Smooth muscle cell (in vitro differentiated cells): ENCODE results near the gene CD3G. TPM values are rescaled to one million over a fixed set of nuclear protein-coding genes. Genes with fewer than 3 reads are reported as not detected.
A peak's percentile ranks its signal among the peaks of the same experiment; 100 is the strongest.
"Not testable (repeated sequence)": the region's sequence is repeated elsewhere in the genome, so short reads cannot be mapped to it uniquely, and the experiment has no call there.

Source experiments
- DNase-seq: peaks from one replicate; lab custom pipeline; 2025; ENCODE audit not compliant: unreplicated experiment; lab: John Stamatoyannopoulos, UW
- H2AFZ ChIP-seq: fragments of 200-600 bp; sonication (generic); 2 replicates; pipeline ENCODE4 v1.6.0; 2016; ENCODE audit warnings: antibody characterized with exemption, low read depth, mild to moderate bottlenecking
- H3F3A ChIP-seq: fragments of 200-600 bp; sonication (generic); 2 replicates; pipeline ENCODE4 v1.6.0; 2017; ENCODE audit warnings: antibody characterized with exemption, low read depth
- H3K27ac ChIP-seq: fragments of 200-600 bp; sonication (generic); 2 replicates; pipeline ENCODE4 v1.5.1; 2016; ENCODE audit warnings: low read depth, mild to moderate bottlenecking
- H3K27me3 ChIP-seq: fragments of 200-600 bp; sonication (generic); 2 replicates; pipeline ENCODE4 v1.6.1; 2016; ENCODE audit warnings: low read depth, mild to moderate bottlenecking
- H3K36me3 ChIP-seq: fragments of 200-600 bp; sonication (generic); 2 replicates; pipeline ENCODE4 v1.5.1; 2016; ENCODE audit warnings: low read depth
- H3K4me1 ChIP-seq: fragments of 200-600 bp; sonication (generic); 2 replicates; pipeline ENCODE4 v1.5.1; 2016; ENCODE audit warnings: low read depth
- H3K4me2 ChIP-seq: fragments of 200-600 bp; sonication (generic); 2 replicates; pipeline ENCODE4 v1.6.0; 2016; ENCODE audit warnings: mild to moderate bottlenecking
- H3K4me3 ChIP-seq: fragments of 200-600 bp; sonication (generic); 2 replicates; pipeline ENCODE4 v1.5.1; 2016; ENCODE audit warnings: mild to moderate bottlenecking
- H3K79me2 ChIP-seq: fragments of 200-600 bp; sonication (generic); 2 replicates; pipeline ENCODE4 v1.6.0; 2016; ENCODE audit warnings: low read depth, mild to moderate bottlenecking
- H3K9ac ChIP-seq: fragments of 200-600 bp; sonication (generic); 2 replicates; pipeline ENCODE4 v1.6.0; 2016; ENCODE audit warnings: low read depth
- H3K9me3 ChIP-seq: fragments of 200-600 bp; sonication (generic); replicated peaks from 2 replicates; pipeline ENCODE4 v1.5.1; 2016; ENCODE audit warnings: low read depth
- H4K20me1 ChIP-seq: fragments of 200-600 bp; sonication (generic); 2 replicates; pipeline ENCODE4 v1.6.0; 2016; ENCODE audit warnings: low read depth
- WGBS: methylation state at CpG from one replicate; pipeline ENCODE4 v1.1.7; 2016; ENCODE audit warnings: low lambda C conversion rate; 5-methylcytosine and 5-hydroxymethylcytosine counted together
- polyA plus RNA-seq: library from polyadenylated mRNA; unstranded; fragments of >200 nt; fragmentation: Nextera tagmentation; extraction: Ambion mirVana; gene quantifications from 2 replicates; pipeline ENCODE4 v1.2.1, GENCODE V29; 2016
- small RNA-seq: library from RNA; depleted of rRNA; stranded (forward); fragments of <200 nt; gene quantifications from one replicate; pipeline ENCODE3, GENCODE V24; 2014
- total RNA-seq: library from RNA; depleted of rRNA; stranded (reverse); fragments of >200 nt; gene quantifications from 2 replicates; pipeline ENCODE4 v1.2.3, GENCODE V29; 2014
- TF ChIP-seq, protein P1 (sequence below): fragments of 200-600 bp; sonication (generic); IDR thresholded peaks from 2 replicates; pipeline ENCODE4 v1.5.1; 2017; ENCODE audit warnings: borderline replicate concordance, mild to moderate bottlenecking, antibody characterized with exemption; ENCODE audit not compliant: insufficient read depth, poor library complexity, severe bottlenecking

Gene CD3G
- total and polyA plus RNA-seq, 2 experiments from 2014 or later: not detected

GRCh38 chr11:118401880-118402590, 57.9 kb downstream of the CD3G start:
- Histone ChIP-seq H3K4me1 (peaks cover 9% of the 10 kb centered on the region), H3K9ac (peak overlapping the region; percentile 65), H3K36me3 (no peaks in the 10 kb centered on the region), H3K4me3 (peak overlapping the region; percentile 76), H3K9me3 (no peaks in the 10 kb centered on the region), H3K4me2 (peak overlapping the region; percentile 86), H3K27ac (peak overlapping the region; percentile 66), H3K27me3 (no peaks in the 10 kb centered on the region), H4K20me1 (peaks cover 46% of the 10 kb centered on the region), H3K79me2 (peaks cover 55% of the 10 kb centered on the region), H3F3A (peaks cover 8% of the 10 kb centered on the region), H2AFZ (peak overlapping the region; percentile 85)
- TF ChIP-seq, protein P1, sequence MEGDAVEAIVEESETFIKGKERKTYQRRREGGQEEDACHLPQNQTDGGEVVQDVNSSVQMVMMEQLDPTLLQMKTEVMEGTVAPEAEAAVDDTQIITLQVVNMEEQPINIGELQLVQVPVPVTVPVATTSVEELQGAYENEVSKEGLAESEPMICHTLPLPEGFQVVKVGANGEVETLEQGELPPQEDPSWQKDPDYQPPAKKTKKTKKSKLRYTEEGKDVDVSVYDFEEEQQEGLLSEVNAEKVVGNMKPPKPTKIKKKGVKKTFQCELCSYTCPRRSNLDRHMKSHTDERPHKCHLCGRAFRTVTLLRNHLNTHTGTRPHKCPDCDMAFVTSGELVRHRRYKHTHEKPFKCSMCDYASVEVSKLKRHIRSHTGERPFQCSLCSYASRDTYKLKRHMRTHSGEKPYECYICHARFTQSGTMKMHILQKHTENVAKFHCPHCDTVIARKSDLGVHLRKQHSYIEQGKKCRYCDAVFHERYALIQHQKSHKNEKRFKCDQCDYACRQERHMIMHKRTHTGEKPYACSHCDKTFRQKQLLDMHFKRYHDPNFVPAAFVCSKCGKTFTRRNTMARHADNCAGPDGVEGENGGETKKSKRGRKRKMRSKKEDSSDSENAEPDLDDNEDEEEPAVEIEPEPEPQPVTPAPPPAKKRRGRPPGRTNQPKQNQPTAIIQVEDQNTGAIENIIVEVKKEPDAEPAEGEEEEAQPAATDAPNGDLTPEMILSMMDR: no peak
- 4% methylated on average over 22 of the region's 22 CpGs for WGBS
- no peak for DNase-seq

DNA sequence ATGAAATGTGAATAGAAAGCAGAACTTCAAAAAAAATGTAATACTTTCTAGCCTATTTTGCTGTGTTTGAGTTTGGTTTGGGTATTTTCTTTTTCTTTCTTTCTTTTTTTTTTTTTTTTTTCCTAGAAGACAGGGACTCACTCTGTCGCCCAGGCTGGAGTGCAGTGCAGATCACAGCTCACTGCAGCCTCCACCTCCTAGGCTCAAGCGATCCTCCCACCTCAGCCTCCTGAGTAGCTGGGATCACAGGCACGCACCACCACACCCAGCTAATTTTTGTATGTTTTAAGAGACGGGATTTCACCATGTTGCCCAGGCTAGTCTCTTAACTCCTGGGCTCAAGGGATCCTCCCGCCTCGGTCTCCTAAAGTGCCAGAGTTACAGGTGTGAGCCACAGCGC, 58.5 kb downstream of the CD3G start:
- Histone ChIP-seq H3K79me2 (peaks cover 60% of the 10 kb centered on the region), H3K4me2 (peak overlapping the region; percentile 86), H4K20me1 (peaks cover 52% of the 10 kb centered on the region), H3K27ac (peak overlapping the region; percentile 66), H3K9ac (peak overlapping the region; percentile 65), H3K4me3 (peak overlapping the region; percentile 76)
- 91% methylated on average over 7 of the region's 7 CpGs for WGBS
- not testable (repeated sequence) for H3K4me1 ChIP-seq, H2AFZ ChIP-seq, H3K36me3 ChIP-seq, H3F3A ChIP-seq, H3K9me3 ChIP-seq, H3K27me3 ChIP-seq, DNase-seq

Small RNA genes within 50 kb of the gene (small RNA-seq; reads per million reads assigned to genes)
- gene AP001582.1: not detected

Other genes starting within 250 kb of the CD3G start
- not detected in 2 replicates for gene SCN4B, start 191.5 kb upstream of the CD3G start, total RNA-seq
- not detected in 2 replicates for gene SCN4B, start 191.5 kb upstream of the CD3G start, polyA plus RNA-seq
- gene SCN2B, start 167.7 kb upstream of the CD3G start, total RNA-seq: 0.13 and 0.40 TPM in 2 replicates
- gene SCN2B, start 167.7 kb upstream of the CD3G start, polyA plus RNA-seq: 0.22 and 0.31 TPM in 2 replicates
- not detected in 2 replicates for gene JAML, start 119.3 kb upstream of the CD3G start, total RNA-seq
- not detected in 2 replicates for gene JAML, start 119.3 kb upstream of the CD3G start, polyA plus RNA-seq
- 7.7 and 9.0 TPM in 2 replicates for gene MPZL3, start 92.0 kb upstream of the CD3G start, total RNA-seq
- gene MPZL3, start 92.0 kb upstream of the CD3G start, polyA plus RNA-seq: 1.7 and 5.4 TPM in 2 replicates
- gene MPZL2, start 80.0 kb upstream of the CD3G start, total RNA-seq: 40.0 and 53.9 TPM in 2 replicates
- 5.5 and 21.6 TPM in 2 replicates for gene MPZL2, start 80.0 kb upstream of the CD3G start, polyA plus RNA-seq
- gene CD3E, start 39.6 kb upstream of the CD3G start, total RNA-seq: not detected in 2 replicates
- not detected in 2 replicates for gene CD3E, start 39.6 kb upstream of the CD3G start, polyA plus RNA-seq
- not detected in 2 replicates for gene CD3D, start 1.6 kb upstream of the CD3G start, total RNA-seq
- gene CD3D, start 1.6 kb upstream of the CD3G start, polyA plus RNA-seq: not detected in 2 replicates
- 52.4 and 62.1 TPM in 2 replicates for gene UBE4A, start 15.3 kb downstream of the CD3G start, total RNA-seq
- gene UBE4A, start 15.3 kb downstream of the CD3G start, polyA plus RNA-seq: 17.3 and 17.6 TPM in 2 replicates
- gene ATP5MG, start 57.3 kb downstream of the CD3G start, total RNA-seq: 59.2 and 80.5 TPM in 2 replicates
- gene ATP5MG, start 57.3 kb downstream of the CD3G start, polyA plus RNA-seq: 428 and 479 TPM in 2 replicates
- gene KMT2A, start 92.1 kb downstream of the CD3G start, total RNA-seq: 26.6 and 27.8 TPM in 2 replicates
- gene KMT2A, start 92.1 kb downstream of the CD3G start, polyA plus RNA-seq: 15.5 and 19.6 TPM in 2 replicates
- gene TTC36, start 183.1 kb downstream of the CD3G start, total RNA-seq: 4.6 TPM in 1 of 2 replicates, not detected in the other
- 0.31 and 1.5 TPM in 2 replicates for gene TTC36, start 183.1 kb downstream of the CD3G start, polyA plus RNA-seq
- 21.1 and 48.1 TPM in 2 replicates for gene TMEM25, start 186.8 kb downstream of the CD3G start, total RNA-seq
- gene TMEM25, start 186.8 kb downstream of the CD3G start, polyA plus RNA-seq: 23.9 and 27.5 TPM in 2 replicates
- 31.6 and 52.3 TPM in 2 replicates for gene IFT46, start 221.6 kb downstream of the CD3G start, total RNA-seq
- 11.9 and 12.8 TPM in 2 replicates for gene IFT46, start 221.6 kb downstream of the CD3G start, polyA plus RNA-seq
- 314 and 331 TPM in 2 replicates for gene ARCN1, start 228.1 kb downstream of the CD3G start, total RNA-seq
- gene ARCN1, start 228.1 kb downstream of the CD3G start, polyA plus RNA-seq: 228 and 285 TPM in 2 replicates